ENCODE results near the gene ANTXRL. TPM values are rescaled to one million over a fixed set of nuclear protein-coding genes. Genes with fewer than 3 reads are reported as not detected.
"Not testable (repeated sequence)": the region's sequence is repeated elsewhere in the genome, so short reads cannot be mapped to it uniquely, and the experiment has no call there.

Gene ANTXRL
- total and polyA plus RNA-seq, 2 experiments from 2014 or later = not detected

DNA sequence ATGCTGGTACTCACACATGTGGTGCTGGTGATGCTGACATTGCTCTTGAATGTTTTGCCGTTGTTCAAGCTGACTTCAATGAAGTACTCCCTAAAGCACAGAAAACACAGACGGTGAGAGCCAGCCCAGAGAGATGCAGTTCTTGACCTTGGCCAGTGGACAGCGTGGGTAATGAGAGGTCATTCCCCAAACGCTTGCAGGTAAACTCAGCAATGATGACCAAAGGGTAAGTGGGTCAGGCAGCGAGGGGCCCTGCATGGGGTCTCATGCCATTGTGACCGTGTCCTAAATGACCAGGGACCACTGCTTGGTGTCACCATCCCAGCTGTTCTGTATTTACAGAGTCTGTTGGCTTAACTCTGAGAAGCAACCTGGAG, 32.8 kb upstream of the ANTXRL start:
- no peaks in the 10 kb centered on the region for H3K36me3 ChIP-seq
- DNase-seq (ENCODE audit: low read depth in 1 of 2, low spot score in 1 of 2) = no peak
- no peak overlapping the region for H3K27ac ChIP-seq
- no peak overlapping the region for H3K4me3 ChIP-seq
- TF ChIP-seq CTCF (IDR thresholded peaks at IDR 0.05; ENCODE audit: low read depth, low read length) = no peak
- H3K9me3 ChIP-seq (ENCODE audit: low read depth) = no peaks in the 10 kb centered on the region
- peaks cover under 1% of the 10 kb centered on the region for H3K4me1 ChIP-seq (ENCODE audit: low read depth)
- no peaks in the 10 kb centered on the region for H3K27me3 ChIP-seq

DNA sequence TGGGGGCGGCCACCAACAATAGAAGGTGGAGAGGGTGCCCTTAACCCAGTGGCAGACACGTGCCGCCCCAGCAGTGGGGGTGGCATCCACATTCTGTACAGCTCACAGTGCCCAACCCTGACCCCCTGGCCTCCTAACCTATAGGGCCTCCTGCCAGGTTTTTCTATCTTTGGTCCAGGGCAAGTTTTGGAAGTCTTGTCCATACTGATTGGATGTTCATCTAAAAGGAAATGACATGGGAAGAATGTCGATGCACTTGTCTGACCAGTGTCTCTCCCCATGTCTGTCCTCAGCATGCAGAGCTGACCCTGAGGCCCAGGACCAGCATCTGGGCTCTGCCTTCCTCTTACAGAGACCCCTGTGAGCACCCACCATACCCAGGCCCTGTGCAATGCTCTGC, 32.3 kb upstream of the ANTXRL start:
- H3K9me3 ChIP-seq (ENCODE audit: low read depth) = no peaks in the 10 kb centered on the region
- H3K4me1 ChIP-seq (ENCODE audit: low read depth) = no peaks in the 10 kb centered on the region
- H3K36me3 ChIP-seq = no peaks in the 10 kb centered on the region
- H3K27ac ChIP-seq = no peak overlapping the region
- no peak for TF ChIP-seq CTCF (IDR thresholded peaks at IDR 0.05; ENCODE audit: low read depth, low read length)
- no peak for DNase-seq (ENCODE audit: low read depth in 1 of 2, low spot score in 1 of 2)
- no peaks in the 10 kb centered on the region for H3K27me3 ChIP-seq
- H3K4me3 ChIP-seq = no peak overlapping the region

- DNase-seq (ENCODE audit: low read depth in 1 of 2, low spot score in 1 of 2); H3K27ac ChIP-seq; H3K27me3 ChIP-seq: not testable (repeated sequence)
Measured at GRCh38 chr10:46255210-46255609, 31.6 kb upstream of the ANTXRL start.

GRCh38 chr10:46255801-46256747, 30.7 kb upstream of the ANTXRL start:
- peak; percentile 39 for TF ChIP-seq CTCF (IDR thresholded peaks at IDR 0.05; ENCODE audit: low read depth, low read length)
- H3K27me3 ChIP-seq = no peaks in the 10 kb centered on the region

More at GRCh38 chr10:46255210-46255609, 31.6 kb upstream of the ANTXRL start:
- H3K36me3 ChIP-seq; H3K4me1 ChIP-seq (ENCODE audit: low read depth); H3K9me3 ChIP-seq (ENCODE audit: low read depth); H3K4me3 ChIP-seq: not testable (repeated sequence)

GRCh38 chr10:46257099-46257498, 29.7 kb upstream of the ANTXRL start:
- Histone ChIP-seq H3K9me3 (ENCODE audit: low read depth) (no peaks in the 10 kb centered on the region), H3K27ac (no peak overlapping the region), H3K27me3 (no peaks in the 10 kb centered on the region), H3K4me3 (no peak overlapping the region), H3K36me3 (no peaks in the 10 kb centered on the region), H3K4me1 (ENCODE audit: low read depth) (no peaks in the 10 kb centered on the region)
- TF ChIP-seq CTCF (IDR thresholded peaks at IDR 0.05; ENCODE audit: low read depth, low read length) = no peak
- no peak for DNase-seq (ENCODE audit: low read depth in 1 of 2, low spot score in 1 of 2)

More at GRCh38 chr10:46255801-46256747, 30.7 kb upstream of the ANTXRL start:
- no peaks in the 10 kb centered on the region for H3K9me3 ChIP-seq (ENCODE audit: low read depth)
- H3K4me1 ChIP-seq (ENCODE audit: low read depth) = no peaks in the 10 kb centered on the region
- DNase-seq (ENCODE audit: low read depth in 1 of 2, low spot score in 1 of 2) = peak; percentile 31 to 71
- no peaks in the 10 kb centered on the region for H3K36me3 ChIP-seq
- H3K27ac ChIP-seq = no peak overlapping the region
- H3K4me3 ChIP-seq = no peak overlapping the region

DNA sequence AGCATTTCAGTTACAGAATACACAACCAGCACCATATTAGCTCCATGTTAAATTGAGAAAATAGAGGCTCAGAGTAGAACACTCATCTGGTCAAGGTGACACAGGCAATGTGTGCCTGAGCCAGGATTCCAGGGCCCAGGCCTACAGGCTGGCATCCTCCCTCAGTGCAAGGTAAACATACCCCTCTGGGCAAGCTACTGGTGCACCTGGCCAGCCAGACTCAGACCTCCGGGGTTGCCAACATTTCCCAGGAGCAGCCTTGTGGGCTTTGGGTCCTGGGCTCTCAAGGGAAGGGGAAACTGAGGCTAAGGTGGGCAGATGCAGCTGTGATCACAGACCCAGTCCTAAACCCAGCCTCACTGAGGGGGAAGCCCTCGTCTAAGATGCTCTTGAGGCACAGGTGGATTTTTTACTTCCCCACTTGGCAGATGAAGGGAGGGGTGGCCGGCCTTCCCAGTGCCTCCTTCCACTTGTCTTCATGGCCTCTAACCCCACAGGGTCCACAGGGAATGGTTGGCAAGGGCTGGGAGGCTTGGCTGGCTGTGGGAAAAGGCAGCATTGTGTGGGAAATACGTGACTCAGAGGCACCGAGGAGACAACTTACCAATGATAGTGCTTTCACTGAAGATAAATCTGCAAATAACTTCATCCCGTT, 23.8 kb upstream of the ANTXRL start:
- H3K27me3 ChIP-seq = not testable (repeated sequence)

More for the DNA sequence above, 23.8 kb upstream of the ANTXRL start:
- not testable (repeated sequence) for H3K36me3 ChIP-seq; H3K9me3 ChIP-seq (ENCODE audit: low read depth); DNase-seq (ENCODE audit: low read depth in 1 of 2, low spot score in 1 of 2); H3K27ac ChIP-seq; H3K4me1 ChIP-seq (ENCODE audit: low read depth); H3K4me3 ChIP-seq
